HG03175 (cell line): ENCODE data around the gene CR2.
"Not testable (repeated sequence)": the region's sequence is repeated elsewhere in the genome, so short reads cannot be mapped to it uniquely, and the experiment has no call there.

Experiments
- ATAC-seq: cut with Tn5 transposase; IDR thresholded peaks from one replicate; pipeline ENCODE4 v1.9.1; 2021; ENCODE audit warnings: mild to moderate bottlenecking, moderate library complexity; ENCODE audit not compliant: unreplicated experiment

Gene CR2

GRCh38 chr1:207444514-207445217, 9.5 kb upstream of the CR2 start:
- no peak for ATAC-seq

- ATAC-seq: no peak
Observed at GRCh38 chr1:207453710-207454045, 450 bp upstream of the CR2 start.

GRCh38 chr1:207455183-207455754, 1.1 kb downstream of the CR2 start:
- ATAC-seq: no peak

DNA sequence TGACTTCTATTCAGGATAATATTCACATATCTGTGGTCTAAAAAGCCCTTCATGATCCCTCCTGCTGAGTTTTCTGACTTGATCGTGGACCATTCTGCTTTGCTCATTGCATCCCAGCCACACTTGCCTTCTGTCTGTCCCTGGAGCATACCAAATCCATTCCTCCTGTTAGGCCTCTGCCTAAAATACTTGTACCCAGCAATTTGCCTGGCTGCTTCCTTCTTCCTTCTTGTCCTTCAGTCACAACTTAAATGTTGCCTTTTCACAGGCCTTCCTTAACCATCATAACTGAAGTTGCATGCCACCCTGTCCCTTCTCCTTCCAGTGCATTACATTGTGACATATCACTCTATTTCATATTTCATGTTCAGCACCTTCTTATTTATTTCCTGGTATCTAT, 4.3 kb downstream of the CR2 start:
- ATAC-seq: no peak

DNA sequence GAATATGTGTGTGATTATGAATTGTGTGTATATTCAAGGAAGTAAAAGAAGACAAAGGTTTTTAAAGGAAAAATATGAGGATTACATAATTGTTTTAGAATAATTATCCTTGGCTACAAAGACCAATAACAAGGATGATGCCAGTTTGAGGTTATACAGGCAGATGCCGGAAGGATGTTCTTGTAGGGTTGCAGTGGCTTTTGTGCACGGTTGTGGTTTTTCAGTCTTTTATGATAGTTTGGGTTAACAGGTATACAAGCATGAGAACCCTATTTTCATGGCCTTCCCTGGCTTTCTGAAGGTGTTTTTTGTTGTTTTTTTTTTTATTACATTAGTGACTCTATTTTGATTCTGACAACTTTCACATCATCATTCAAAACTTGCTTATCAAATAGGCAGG, 4.9 kb downstream of the CR2 start:
- no peak for ATAC-seq

GRCh38 chr1:207461649-207462048, 7.5 kb downstream of the CR2 start:
- ATAC-seq: no peak

DNA sequence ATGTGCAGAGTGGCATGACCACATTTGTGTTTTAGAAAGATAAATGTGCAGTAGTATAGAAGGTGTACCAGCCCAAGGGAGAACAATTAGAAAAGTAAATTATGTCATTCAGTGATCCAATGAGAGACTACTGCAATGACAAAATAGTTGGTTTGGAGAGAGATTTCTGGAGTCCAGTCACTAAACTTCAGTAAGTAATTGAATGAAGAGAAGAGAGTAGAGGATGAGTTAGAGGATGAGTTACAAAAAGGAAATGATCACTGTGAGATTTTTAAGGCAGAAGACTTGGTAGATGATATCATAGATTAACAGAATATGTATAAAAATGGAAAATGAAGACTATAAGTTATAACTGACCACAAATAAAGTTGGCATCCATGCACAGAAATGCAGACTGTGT, 8.4 kb downstream of the CR2 start:
- ATAC-seq: no peak

DNA sequence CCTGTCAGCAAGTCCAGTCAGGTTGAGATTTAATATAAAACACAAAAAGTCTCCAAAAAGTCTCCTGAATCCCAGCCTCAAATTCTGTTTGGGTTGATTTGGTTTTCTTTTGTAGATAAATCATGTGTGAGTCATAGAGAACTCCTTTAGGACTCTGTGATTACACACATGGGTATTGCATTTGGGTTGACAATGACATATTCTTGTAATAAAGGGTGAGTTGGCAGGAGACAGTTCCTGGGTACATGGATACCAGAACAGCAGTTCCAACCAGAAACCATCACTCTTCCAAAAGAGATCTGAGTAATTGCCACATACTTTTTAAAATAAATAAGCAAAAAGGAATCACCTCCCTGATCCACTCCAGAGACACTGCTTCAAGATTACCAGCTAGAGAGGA, 8.9 kb downstream of the CR2 start:
- no peak for ATAC-seq

- no peak for ATAC-seq
Observed at GRCh38 chr1:207463571-207463970, 9.4 kb downstream of the CR2 start.

DNA sequence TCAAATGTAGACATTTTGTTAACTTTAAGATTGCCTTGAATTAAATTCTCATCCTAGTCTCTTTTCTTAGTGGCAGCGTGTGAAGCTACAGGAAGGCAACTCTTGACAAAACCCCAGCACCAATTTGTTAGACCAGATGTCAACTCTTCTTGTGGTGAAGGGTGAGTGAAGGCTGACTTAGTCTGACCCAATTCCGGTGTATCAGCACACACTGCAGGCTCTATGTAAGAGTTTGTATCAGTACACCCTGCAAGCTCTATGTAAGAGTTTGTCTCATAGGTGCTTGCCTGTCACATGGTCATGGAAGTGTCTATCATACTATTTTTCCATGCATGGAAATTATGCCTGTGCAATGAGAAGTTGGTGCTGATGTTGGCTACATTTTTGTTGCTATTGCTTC, 16.8 kb downstream of the CR2 start:
- no peak for ATAC-seq

DNA sequence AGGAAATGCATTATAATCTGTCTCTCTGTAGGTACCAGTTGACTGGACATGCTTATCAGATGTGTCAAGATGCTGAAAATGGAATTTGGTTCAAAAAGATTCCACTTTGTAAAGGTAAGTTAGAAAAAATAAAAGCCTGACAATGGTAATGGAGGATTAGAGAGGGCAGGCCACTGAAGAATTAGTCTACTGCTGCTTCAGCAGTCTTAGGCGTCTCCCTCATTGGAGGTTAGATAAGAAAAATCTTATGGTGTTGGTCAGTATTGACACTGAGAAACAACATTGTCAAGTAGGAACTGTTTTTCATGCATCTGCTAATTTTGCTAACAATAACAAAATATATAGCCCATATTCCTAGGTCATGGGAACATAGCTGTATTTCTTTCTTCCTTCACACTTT, 20.1 kb downstream of the CR2 start:
- no peak for ATAC-seq

GRCh38 chr1:207486198-207486597, 32.1 kb downstream of the CR2 start:
- ATAC-seq: no peak

- ATAC-seq: no peak
Observed at GRCh38 chr1:207487636-207488035, 33.5 kb downstream of the CR2 start.

GRCh38 chr1:207493212-207493611, 39.1 kb downstream of the CR2 start:
- no peak for ATAC-seq

GRCh38 chr1:207494171-207494570, 40.0 kb downstream of the CR2 start:
- no peak for ATAC-seq

- not testable (repeated sequence) for ATAC-seq
Observed at GRCh38 chr1:207495281-207495680, 41.2 kb downstream of the CR2 start.

DNA sequence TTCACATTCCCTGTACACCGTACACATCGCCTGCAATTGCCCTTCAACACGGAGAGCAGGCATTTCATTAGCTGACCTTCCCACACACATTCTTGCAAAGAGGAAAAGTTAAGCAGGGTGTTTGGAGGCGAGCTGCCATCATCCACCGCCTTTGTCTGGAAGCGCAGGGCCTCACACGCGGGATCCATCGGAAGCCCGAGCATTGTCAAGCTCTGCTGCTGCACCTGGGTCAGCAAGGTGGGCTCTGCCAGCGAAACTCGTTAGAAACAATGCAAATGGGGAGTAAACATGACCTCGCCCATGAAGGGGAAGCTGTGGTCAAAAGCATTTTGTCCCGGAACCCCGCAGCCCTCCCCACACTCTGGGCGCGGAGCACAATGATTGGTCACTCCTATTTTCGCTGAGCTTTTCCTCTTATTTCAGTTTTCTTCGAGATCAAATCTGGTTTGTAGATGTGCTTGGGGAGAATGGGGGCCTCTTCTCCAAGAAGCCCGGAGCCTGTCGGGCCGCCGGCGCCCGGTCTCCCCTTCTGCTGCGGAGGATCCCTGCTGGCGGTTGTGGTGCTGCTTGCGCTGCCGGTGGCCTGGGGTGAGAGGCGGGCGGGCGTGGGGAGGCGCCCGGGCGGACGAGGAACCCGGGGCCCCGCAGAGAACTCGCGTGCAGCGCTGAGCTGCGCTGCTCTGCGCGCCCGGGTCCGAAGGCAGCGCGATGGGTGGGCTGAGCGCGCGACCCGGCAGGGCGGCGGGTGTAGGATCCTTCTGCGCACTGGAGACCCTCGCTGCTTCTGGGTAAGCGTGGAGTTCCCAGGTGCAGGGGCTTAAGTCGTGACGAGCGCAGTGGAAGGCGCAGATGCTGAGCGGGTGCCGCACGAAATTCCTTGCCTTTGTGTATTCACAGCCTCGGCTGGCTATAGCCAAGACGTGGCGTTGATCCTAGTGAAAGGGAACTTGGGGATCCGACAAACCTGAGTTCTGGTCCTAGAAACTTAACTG, 42.0 kb downstream of the CR2 start, which contains the start of gene CR1:
CR1 (plus strand) TSS at position 357 of the 992 bp plus-strand sequence; CDS start at position 468, 111 bp downstream.
- ATAC-seq: peak; percentile 45

DNA sequence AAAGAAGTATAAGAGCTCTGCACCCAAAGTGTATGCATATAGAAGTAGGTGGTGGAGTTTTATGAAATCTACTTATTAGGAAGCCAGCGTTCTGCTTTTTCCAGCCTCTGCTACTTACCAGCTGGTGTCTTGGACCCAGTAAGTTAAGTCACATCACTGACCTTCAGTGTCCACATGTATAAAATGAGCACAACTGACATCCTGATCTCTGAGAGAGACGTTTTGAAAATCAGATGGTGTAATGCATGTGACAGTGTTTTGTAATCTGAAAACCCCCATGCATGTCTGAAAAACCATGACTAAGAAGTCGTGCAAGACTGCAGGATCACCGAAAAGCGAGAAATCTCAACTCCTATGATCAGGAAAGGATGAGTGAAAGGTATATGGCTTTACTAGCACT, 43.8 kb downstream of the CR2 start:
- no peak for ATAC-seq

GRCh38 chr1:207499573-207499972, 45.4 kb downstream of the CR2 start:
- ATAC-seq: peak; percentile 39

DNA sequence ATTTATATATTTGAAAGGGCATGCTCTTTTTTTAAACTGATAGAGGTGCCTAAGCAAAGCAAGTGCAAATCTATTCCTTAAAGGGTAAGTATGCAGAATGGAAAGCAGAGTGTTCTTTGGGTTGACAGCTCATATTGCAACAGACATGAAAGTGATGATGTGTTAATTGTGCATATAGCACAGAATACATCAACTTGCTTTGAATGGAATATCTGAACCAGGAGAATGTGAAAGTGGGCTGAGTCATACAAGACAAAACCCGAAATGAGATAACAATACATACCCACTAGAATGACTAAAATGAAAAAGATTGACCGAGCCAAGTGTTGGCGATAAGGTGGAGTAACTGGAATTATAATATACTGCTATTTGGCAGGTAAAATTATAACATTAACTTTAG, 46.2 kb downstream of the CR2 start:
- no peak for ATAC-seq

GRCh38 chr1:207501071-207501470, 46.9 kb downstream of the CR2 start:
- no peak for ATAC-seq

- no peak for ATAC-seq
Observed at GRCh38 chr1:207502726-207503125, 48.6 kb downstream of the CR2 start.
